GM21381 (cell line): ENCODE data around the gene KCNJ4.

Experiments
- ATAC-seq: cut with Tn5 transposase; IDR thresholded peaks from one replicate; pipeline ENCODE4 v1.9.1; 2021; ENCODE audit warnings: mild to moderate bottlenecking, moderate library complexity; ENCODE audit not compliant: unreplicated experiment

Gene KCNJ4

GRCh38 chr22:38453066-38453672 is 1.8 kb downstream of the KCNJ4 start:
- no peak for ATAC-seq

DNA sequence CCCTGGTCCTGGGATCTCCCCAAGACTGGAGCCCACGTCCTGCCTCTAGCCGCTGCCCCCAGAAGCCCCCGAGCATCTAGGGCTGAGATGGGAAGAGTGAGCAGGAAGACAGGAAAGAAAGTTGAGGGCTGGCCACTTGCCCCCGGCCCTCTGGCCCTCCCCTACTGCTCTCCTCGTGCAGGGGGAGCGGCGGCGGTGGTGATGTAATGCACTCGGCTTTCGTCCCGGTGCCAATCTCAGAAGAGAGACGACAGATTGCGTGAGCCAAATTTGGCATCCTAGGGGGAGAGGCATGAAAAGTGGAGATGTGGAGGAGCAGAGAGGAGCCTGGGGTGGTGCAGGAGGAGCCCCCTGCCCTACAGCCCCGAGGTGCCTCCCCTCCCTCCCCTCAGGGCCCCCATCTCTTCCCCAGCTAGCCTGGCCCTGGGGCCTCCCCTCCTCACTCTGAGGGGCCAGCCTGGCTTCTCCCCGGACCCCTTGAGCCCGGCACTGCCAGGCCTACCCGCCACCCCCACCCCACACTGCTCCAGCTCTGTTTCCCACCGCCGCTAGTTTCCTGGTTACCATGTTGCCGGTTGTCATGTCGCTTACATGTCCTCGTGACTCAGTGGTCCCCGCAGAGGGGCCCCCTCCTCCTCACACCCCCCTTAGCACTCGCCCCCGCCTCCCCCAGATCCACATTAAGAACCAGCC is 2.5 kb downstream of the KCNJ4 start:
- no peak for ATAC-seq

DNA sequence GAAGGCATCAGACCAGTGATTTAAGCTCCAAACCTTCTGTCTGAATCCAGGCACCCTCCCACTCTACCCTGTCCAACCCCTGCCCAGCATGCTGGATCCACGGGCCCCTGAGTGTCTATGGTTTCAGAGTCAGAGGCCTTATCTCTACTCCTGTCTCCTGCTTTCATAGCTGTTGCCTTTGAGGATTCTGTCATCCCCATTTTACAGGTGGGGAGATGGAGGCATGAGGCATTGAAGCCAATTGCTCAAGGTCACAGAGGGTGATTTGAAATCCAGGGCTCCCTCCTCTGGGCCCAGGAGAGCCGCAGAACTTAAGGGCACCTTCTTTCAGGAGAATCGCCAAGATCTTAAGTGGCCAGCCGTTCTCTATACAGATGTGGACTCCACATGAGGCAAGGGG is 3.1 kb downstream of the KCNJ4 start:
- no peak for ATAC-seq

DNA sequence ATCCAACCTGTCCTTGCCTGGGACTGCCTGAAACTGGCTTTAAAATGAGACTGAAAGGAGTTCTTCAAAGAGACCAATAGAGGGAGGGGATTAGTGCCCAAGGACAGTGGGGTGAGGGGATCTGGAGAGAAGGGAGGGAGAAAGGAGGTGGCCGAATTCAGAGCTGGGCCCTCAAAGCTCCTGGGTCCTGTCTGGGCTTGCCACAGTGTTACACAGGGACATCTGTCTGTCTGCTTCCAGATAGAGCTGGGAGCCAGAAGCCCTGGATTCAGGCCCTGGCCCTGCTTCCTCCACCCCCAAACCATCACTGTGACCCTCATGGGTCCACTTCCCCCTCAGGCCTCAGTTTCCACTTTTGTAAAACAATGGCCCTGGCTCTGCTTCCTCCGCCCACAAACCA is 3.6 kb downstream of the KCNJ4 start:
- no peak for ATAC-seq

DNA sequence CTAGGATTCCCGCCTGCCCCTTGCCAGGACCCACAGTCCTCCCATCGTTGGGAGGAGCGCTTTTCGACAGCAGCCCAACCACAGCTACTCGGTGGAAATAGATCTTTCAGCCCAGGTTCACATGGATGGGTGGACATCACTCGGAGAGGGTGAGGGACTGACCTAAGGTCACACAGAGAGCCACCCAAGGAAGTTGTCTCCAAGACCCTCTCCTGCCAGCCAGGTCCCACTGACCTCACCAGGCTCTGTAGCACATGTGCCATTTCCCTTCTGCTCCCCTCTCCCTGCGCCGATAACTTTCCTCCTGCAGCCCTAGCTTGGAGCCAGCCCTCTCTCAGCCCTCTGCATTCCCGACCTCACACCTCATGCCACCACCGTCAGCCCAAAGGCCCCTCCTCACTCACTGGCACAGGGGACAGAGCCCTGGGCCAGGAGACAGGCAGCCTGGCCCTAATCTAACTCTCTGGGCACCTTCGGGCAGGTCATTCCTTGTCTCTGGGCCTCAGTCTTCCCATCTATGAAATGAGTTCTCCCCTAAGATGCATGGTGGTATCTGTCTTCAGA is 4.7 kb downstream of the KCNJ4 start:
- ATAC-seq = no peak

DNA sequence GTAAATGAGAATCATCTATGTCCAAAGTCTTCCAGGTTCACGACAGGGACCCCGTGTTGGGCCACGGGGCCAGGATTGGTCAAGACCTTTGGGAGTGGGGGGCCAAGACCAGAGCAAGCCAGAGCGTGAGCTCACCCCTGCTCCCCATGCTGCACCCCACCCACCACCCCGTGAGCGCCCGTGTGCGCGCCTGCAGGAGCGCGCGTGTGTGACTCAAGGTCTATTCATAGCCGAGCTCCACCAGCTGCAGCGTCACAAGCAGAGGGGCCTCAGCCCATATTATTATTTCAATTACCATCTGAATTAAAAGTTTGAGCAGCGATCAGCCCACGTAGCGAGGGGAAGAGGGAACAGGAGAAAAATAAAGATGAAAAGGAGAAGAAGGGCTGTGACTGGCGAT is 5.2 kb downstream of the KCNJ4 start:
- no peak for ATAC-seq

DNA sequence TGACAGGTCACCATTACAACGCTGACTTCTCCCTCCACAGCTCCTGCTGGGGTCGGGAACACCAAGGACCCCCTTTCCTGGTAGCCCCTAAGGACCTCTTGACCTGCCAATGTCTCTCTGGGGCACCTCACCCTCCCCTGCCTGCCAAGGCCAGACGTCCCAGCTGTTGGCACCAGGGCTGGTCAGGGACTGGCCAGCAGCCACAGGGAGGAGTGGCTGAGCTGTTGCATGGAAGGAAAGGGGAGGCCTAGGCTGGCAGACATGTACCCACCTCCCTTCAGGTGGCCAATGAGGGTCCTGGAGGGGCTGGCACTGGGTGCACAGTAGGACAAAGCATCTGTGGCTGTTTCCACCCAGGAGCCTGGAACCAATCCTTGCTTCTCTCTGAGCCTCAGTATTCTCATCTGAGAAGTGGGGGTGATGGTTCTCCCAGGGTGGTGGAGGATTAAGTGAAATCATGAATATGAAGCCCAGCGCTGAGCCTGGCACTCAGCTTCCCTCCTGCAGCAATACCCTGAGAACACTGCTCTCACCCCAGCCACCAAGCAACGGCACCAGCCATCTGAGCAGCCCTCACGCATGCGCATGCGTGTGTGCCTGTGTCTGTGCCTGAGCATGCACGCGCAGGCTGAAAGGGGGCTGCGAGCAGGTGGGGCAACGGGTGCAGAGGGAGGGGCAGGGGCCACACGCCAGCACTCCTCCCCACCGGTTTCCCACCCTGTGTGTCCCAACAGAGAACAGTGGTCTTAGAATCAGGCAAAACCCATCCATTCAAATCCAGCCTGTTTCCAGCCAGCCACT is 5.9 kb downstream of the KCNJ4 start:
- no peak for ATAC-seq

DNA sequence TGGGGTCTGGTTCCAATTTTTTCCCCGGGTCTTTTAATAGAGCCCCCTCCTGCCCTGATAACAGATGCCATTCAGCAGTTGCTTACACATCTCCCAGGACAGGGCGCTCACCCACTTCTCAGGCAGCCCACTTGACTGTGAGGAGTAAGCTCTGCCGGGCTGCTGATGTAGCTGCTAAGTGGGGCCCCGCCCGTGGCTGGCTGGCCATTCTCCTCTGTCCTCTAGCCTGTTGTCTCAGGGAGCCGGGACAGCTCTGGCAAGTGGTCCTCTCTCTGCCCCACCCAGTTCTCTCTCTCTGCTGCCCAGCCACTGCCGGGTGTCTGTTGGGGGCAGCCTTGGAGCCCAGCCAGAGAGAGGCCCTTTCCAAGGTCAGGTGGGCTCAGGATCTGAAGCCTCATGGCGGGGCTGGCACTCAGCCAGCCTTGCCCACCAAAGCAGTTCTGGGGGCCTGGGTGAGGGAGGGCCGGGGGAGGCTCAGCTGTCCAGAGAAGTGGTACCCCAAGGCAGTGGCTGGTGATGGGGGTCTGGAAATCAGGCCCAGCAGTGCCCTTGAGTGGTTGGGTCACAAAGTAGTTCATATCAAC is 8.9 kb downstream of the KCNJ4 start:
- ATAC-seq = no peak

GRCh38 chr22:38444783-38445182 is 10.2 kb downstream of the KCNJ4 start:
- ATAC-seq = no peak

- ATAC-seq = no peak
Observed at GRCh38 chr22:38443628-38444521, 11.1 kb downstream of the KCNJ4 start.

- no peak for ATAC-seq
Observed at GRCh38 chr22:38442967-38443627, 11.9 kb downstream of the KCNJ4 start.

DNA sequence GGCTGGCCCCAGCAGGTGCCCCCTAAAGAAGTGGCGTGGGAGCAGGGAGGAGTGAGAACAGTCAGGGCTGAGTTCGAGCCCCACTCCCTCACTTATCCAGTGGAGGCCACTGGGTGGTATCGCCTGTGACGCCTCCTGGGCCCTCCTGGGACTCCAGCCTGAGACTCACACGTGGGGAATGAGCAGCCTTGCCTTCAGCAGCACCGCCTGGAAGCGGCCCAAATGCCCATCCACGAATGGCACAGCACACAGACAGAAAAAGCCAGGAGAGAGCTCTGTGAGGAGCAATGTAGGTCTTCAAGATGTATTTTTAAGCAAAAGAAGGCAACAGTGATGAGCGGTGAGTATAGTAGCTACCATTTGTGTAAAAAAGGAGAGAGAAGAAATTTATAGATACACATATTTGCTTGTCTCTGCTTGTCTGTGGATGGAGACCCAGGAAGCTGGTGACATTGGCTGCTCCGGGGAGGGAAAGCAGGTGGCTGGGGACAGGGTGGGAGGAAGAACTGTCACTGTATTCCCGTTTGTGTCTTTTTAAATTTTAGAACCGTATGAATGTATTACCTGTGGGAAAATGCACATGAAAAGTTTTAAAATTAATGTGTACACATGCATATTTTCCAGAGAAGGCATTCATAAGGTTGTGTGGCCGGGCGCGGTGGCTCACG is 13.2 kb downstream of the KCNJ4 start:
- no peak for ATAC-seq

DNA sequence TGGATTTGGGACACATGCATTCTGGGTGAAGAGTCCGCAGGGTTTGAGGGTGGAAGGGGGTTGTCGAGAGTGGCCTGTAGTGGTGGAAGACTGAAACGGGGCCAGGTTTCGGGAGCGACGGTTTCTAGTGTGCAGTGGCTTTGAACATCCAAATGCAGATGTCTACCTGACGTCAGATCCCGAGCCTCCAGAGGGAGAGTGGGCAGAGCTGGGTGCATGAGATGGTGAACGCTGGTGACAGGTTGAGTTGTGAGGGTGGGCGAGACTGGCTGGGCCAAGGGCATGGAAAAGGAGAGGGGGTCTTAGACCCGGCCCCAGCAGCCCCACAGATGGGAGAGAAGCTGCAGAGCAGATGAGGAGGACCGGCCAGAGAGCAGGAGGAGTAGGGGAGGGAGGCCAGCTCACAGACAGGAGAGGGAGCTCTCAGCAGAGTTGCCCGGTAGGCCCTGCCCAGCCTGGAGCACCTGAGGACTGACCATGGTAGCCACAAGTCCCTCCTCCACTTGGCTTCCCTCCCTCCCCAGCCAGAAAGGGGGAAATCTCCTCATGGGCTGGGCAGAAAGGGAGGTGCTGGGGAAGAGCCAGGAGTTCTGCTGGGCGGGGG is 14.2 kb downstream of the KCNJ4 start:
- ATAC-seq = no peak

- no peak for ATAC-seq
Observed at GRCh38 chr22:38437416-38437815, 17.6 kb downstream of the KCNJ4 start.

DNA sequence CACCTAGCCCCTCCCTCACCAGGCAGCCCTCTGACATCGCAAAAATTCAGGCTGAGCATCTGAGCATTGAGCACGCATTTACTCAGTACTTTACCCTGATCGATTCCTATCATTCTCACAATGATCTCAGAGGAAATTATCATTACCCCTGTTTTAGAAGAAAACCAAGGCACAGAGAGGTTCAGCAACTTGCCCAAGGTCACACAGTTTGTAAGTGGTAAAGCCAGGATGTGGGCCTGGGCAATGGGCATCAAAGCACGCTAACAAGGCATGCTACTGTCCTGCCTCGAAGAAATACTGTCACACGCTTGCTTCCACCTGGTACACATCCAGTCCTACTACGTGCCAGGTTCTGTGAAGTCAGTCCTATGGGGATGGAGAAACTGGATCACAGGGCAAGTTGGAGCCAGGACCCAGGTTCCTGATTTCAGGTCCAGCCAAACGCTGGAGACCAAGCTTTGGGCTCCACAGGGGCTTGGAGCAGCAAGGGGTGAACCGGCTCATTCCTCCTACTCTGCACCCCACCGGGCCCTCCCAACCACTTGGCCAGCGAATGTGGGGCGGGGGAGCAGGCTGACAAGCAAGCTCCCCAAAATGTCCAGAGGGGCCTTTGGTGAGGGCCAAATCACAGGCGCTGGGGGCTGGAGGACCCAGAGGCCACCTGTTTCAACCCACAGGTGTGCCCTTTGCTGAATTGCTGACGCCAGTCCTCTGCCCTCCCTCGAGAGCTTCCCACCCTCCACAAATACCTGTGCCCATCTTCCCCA is 18.2 kb downstream of the KCNJ4 start:
- ATAC-seq = no peak

DNA sequence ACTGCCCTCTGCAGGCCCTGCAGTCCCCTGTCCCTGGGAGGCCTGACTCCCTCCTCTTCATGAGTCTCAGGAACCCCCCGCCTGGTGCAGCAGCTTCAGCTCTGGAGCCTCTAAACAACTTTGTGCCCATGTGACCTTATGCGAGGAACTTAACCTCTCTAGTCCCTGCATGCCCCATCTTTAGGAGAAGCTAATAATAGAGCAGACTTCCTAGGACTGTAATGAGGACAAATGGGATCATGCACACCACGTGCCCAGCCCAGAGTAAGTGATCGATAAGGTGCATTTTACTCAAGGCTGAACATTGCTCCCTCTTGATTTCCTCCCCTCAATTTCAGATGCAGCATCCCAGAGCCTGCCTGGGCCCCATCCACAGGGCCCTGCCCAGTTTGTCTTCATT is 19.0 kb downstream of the KCNJ4 start:
- no peak for ATAC-seq

DNA sequence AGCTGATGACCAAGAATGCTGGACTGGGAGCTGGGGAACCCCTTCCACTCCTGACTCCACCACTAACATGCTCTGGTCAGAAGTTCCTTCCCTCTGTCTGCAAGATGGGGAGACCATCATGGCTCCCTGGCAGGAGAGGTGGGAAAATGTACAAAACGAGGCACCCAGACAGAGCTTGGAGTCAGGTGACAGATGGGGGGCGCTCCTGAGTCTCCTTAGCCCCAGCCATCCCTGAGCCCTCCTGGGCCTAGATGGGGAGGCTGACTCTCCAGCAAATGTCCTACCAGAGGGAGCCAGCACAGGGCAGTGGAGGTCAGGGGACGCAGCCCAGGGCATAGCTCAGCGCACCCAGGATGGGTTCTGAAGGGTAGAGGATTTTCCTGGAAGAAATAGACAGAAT is 20.0 kb downstream of the KCNJ4 start:
- ATAC-seq = no peak

- no peak for ATAC-seq
Observed at GRCh38 chr22:38433871-38434270, 21.1 kb downstream of the KCNJ4 start.
